GM21447 (cell line): ENCODE results near the gene PPP2R5C.

Experiments
- ATAC-seq: cut with Tn5 transposase; IDR thresholded peaks from one replicate; pipeline ENCODE4 v1.9.1; 2021; ENCODE audit not compliant: unreplicated experiment

Gene PPP2R5C

GRCh38 chr14:101754893-101755292, 6.6 kb upstream of the PPP2R5C start:
- ATAC-seq = no peak

GRCh38 chr14:101755591-101756324, 5.8 kb upstream of the PPP2R5C start:
- no peak for ATAC-seq

- no peak for ATAC-seq
Observed at GRCh38 chr14:101757064-101757838, 4.3 kb upstream of the PPP2R5C start.

- ATAC-seq = no peak
Observed at GRCh38 chr14:101757839-101758211, 3.7 kb upstream of the PPP2R5C start.

- ATAC-seq = no peak
Observed at GRCh38 chr14:101758913-101759593, 2.5 kb upstream of the PPP2R5C start.

GRCh38 chr14:101760138-101761011, 1.1 kb upstream of the PPP2R5C start:
- peak; percentile 53 for ATAC-seq

- peak; percentile 17 for ATAC-seq
Observed at GRCh38 chr14:101761881-101762529, 496 bp downstream of the PPP2R5C start.

GRCh38 chr14:101762530-101763101, 1.1 kb downstream of the PPP2R5C start:
- ATAC-seq = no peak

GRCh38 chr14:101763941-101764709, 2.6 kb downstream of the PPP2R5C start:
- ATAC-seq = no peak

- ATAC-seq = no peak
Observed at GRCh38 chr14:101767618-101768362, 6.3 kb downstream of the PPP2R5C start.

GRCh38 chr14:101770183-101770582, 8.7 kb downstream of the PPP2R5C start:
- ATAC-seq = no peak

GRCh38 chr14:101772770-101773169, 11.3 kb downstream of the PPP2R5C start:
- no peak for ATAC-seq

- ATAC-seq = no peak
Observed at GRCh38 chr14:101773378-101773777, 11.9 kb downstream of the PPP2R5C start.

GRCh38 chr14:101774006-101774795, 12.7 kb downstream of the PPP2R5C start:
- ATAC-seq = no peak

- no peak for ATAC-seq
Observed at GRCh38 chr14:101774814-101775213, 13.3 kb downstream of the PPP2R5C start.

- ATAC-seq = no peak
Observed at GRCh38 chr14:101775826-101776225, 14.3 kb downstream of the PPP2R5C start.

- peak; percentile 59 for ATAC-seq
Observed at GRCh38 chr14:101776344-101776743, 14.8 kb downstream of the PPP2R5C start.

- no peak for ATAC-seq
Observed at GRCh38 chr14:101780390-101780789, 18.9 kb downstream of the PPP2R5C start.
